ENCODE results near the gene KRTAP10-8.

- TF ChIP-seq GATA2 (IDR thresholded peaks at IDR 0.05; ENCODE audit: low read depth, low read length): no peak
- TF ChIP-seq GATA3 (IDR thresholded peaks at IDR 0.05; ENCODE audit: low read depth, low read length): no peak
Observed at GRCh38 chr21:44571296-44571695, 40.6 kb upstream of the KRTAP10-8 start.
